Peyer's patch (tissue), 4 donors: ENCODE measurements around the gene MYPN.

Experiments used
- POLR2A ChIP-seq, 2 donors: fragments of 450-650 bp; IDR thresholded peaks; one replicate each; pipeline ENCODE4 v1.5.1; 2017; ENCODE audit warnings: antibody characterized with exemption in 2 of 2, mild to moderate bottlenecking in 2 of 2, moderate library complexity in 2 of 2
- TF ChIP-seq, protein P1 (sequence below), 6 experiments: fragments of 450-650 bp in 4 of 6; fragments of 200-600 bp in 2 of 6; sonication (generic) in 1 of 6; IDR thresholded peaks; one replicate each; pipeline ENCODE4 v1.5.1; 2017 to 2019; ENCODE audit warnings: antibody characterized with exemption in 6 of 6, mild to moderate bottlenecking in 3 of 6, moderate library complexity in 1 of 6

DNA sequence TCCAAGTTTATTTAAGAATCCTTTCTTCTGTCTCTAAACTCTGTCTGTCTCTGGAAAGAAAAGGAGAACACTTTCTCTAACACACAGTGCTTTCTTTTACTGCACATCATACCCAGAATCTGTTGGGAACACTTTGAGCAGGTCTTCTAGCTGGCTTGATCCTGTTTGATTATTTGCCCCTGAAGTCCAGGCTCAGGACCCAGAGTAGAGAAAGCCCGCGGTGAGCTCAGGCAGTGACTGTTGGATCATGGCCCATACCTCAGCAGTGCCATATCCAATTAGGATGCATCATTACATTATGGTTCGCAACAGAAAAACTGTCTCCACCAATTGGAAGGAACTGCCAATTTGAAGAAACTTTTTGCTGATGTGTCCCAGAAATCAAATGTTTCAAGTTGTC lies 71.2 kb downstream of the MYPN start:
- TF ChIP-seq POLR2A (IDR thresholded peaks at IDR 0.05) = no peak
- TF ChIP-seq, protein P1, sequence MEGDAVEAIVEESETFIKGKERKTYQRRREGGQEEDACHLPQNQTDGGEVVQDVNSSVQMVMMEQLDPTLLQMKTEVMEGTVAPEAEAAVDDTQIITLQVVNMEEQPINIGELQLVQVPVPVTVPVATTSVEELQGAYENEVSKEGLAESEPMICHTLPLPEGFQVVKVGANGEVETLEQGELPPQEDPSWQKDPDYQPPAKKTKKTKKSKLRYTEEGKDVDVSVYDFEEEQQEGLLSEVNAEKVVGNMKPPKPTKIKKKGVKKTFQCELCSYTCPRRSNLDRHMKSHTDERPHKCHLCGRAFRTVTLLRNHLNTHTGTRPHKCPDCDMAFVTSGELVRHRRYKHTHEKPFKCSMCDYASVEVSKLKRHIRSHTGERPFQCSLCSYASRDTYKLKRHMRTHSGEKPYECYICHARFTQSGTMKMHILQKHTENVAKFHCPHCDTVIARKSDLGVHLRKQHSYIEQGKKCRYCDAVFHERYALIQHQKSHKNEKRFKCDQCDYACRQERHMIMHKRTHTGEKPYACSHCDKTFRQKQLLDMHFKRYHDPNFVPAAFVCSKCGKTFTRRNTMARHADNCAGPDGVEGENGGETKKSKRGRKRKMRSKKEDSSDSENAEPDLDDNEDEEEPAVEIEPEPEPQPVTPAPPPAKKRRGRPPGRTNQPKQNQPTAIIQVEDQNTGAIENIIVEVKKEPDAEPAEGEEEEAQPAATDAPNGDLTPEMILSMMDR (IDR thresholded peaks at IDR 0.05) = no peak
